Upper lobe of left lung (tissue), 6 donors: ENCODE data around the gene NCKIPSD. TPM values are rescaled to one million over a fixed set of nuclear protein-coding genes. Genes with fewer than 3 reads are reported as not detected.
A peak's percentile ranks its signal among the peaks of the same experiment; 100 is the strongest.
"Not testable (repeated sequence)": the region's sequence is repeated elsewhere in the genome, so short reads cannot be mapped to it uniquely, and the experiment has no call there.

ENCODE experiments used
- ATAC-seq, 2 donors: fragments of 200-7000 bp; cut with Tn5 transposase; one replicate each; pipeline ENCODE4 v1.9.1; 2022; ENCODE audit warnings: mild to moderate bottlenecking in 2 of 2, moderate library complexity in 2 of 2; ENCODE audit not compliant: low FRiP score in 2 of 2
- DNase-seq, 2 donors: peaks; one replicate each; pipeline ENCODE4 v3.0.0-alpha.2; 2019 to 2020
- H3K27ac ChIP-seq, 4 donors: fragments of 200-600 bp; sonication (generic); one replicate each; pipeline ENCODE4 v1.5.1; 2016 to 2019
- H3K27me3 ChIP-seq, 4 donors: fragments of 200-600 bp; sonication (generic); one replicate each; pipeline ENCODE4 v1.5.1; 2017 to 2019
- H3K36me3 ChIP-seq, 4 donors: fragments of 200-600 bp; sonication (generic); one replicate each; pipeline ENCODE4 v1.5.1; 2016 to 2019
- H3K4me1 ChIP-seq, 4 donors: fragments of 200-600 bp; sonication (generic); one replicate each; pipeline ENCODE4 v1.5.1; 2018 to 2019
- H3K4me3 ChIP-seq, 4 donors: fragments of 200-600 bp; sonication (generic); one replicate each; pipeline ENCODE4 v1.5.1; 2017 to 2019; ENCODE audit warnings: mild to moderate bottlenecking in 2 of 4, moderate library complexity in 1 of 4
- H3K9me3 ChIP-seq, 4 donors: fragments of 200-600 bp; sonication (generic); one replicate each; pipeline ENCODE4 v1.5.1; 2018 to 2019
- CTCF ChIP-seq, 6 experiments: fragments of 450-650 bp in 4 of 6; fragments of 200-600 bp in 2 of 6; sonication (generic) in 2 of 6; IDR thresholded peaks; one replicate each; pipeline ENCODE4 v1.5.1; 2016 to 2019; ENCODE audit warnings: antibody characterized with exemption in 6 of 6
- EP300 ChIP-seq, 4 donors: sonication (generic); formaldehyde crosslinking; IDR thresholded peaks; one replicate each; pipeline ENCODE4 v1.5.1; 2017; ENCODE audit warnings: antibody characterized with exemption in 4 of 4, control low read depth in 2 of 4
- POLR2A ChIP-seq, 4 donors: fragments of 450-650 bp; IDR thresholded peaks; one replicate each; pipeline ENCODE4 v1.5.1; 2016 to 2017; ENCODE audit warnings: antibody characterized with exemption in 4 of 4, mild to moderate bottlenecking in 2 of 4
- POLR2AphosphoS5 ChIP-seq, 2 donors: sonication (generic); formaldehyde crosslinking; IDR thresholded peaks; one replicate each; pipeline ENCODE4 v1.5.1; 2017; ENCODE audit warnings: antibody characterized with exemption in 2 of 2
- WGBS, 2 donors: methylation state at CpG; one replicate each; pipeline ENCODE4 v1.1.5; 2017 to 2018; 5-methylcytosine and 5-hydroxymethylcytosine counted together
- total RNA-seq, 6 donors: library from RNA; depleted of rRNA in 4 of 6; stranded (reverse); fragments of >200 nt in 4 of 6; gene quantifications; one replicate each; pipeline versions ENCODE4 v1.1.0 to v1.2.1, GENCODE V29; 2016 to 2021
- donor health status: DM: no; HTN: no; CAD: no; lungs with moderate emphysema.
- donor health status: DM: no; HTN: yes; CAD: no; lungs with severe emphysema.

The NCKIPSD gene
- total RNA-seq, 6 donors from 2014 or later = 17.8 to 55.5 (median 21.8) TPM

DNA sequence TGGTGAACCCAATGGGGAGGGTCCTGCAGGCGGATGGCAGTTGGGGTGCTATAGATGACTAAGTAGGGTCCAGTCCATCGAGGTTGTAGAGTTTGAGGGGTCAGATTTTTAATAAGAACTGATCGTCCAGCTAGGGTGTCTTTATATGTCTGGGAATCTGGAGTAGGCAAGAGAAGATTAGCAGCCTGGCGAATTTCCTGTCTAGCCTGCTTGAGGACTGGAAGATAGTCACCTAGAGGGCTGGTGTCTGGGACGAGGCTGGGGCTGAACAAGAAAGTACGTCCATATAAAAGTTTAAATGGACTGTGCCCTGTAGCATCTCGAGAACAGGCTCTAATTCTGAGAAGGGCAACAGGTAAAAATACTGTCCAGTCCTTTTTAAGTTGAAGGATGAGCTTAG lies 38.0 kb upstream of the NCKIPSD start:
- Histone ChIP-seq H3K4me3 (no peak overlapping the region), H3K27ac (no peak overlapping the region), H3K27me3 (no peaks in the 10 kb centered on the region), H3K36me3 (no peaks in the 10 kb centered on the region), H3K9me3 (no peaks in the 10 kb centered on the region), H3K4me1 (peaks cover 0 to 3% (median 0%) of the 10 kb centered on the region in 4 donors)
- ATAC-seq = no peak
- TF ChIP-seq CTCF (IDR thresholded peaks at IDR 0.05) (no peak), POLR2AphosphoS5 (IDR thresholded peaks at IDR 0.05) (no peak), POLR2A (IDR thresholded peaks at IDR 0.05) (no peak), EP300 (IDR thresholded peaks at IDR 0.05) (no peak)
- 88 to 93% methylated on average over 7 of the region's 7 CpGs for WGBS, 2 donors
- DNase-seq = no peak

DNA sequence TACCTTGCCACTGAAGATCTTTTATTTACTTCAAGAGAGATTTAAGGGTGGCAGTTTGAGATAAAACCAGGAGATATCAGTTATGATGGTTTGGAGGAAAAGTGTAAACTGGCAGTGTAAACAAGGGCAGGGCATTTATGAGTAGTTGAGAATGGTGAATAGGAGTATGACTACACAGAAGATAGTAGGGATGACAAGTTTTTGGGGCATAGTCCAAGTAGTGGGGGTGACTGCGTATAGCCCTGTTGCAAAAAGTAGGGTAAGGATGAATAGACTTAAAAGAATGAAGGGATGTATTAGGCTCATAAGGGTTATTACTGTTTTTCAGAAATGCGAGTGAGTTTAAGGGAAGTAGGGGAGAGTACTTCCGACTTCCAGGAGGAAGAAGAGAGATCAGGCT lies 37.6 kb upstream of the NCKIPSD start:
- not testable (repeated sequence) for H3K4me1 ChIP-seq, H3K9me3 ChIP-seq, H3K36me3 ChIP-seq, H3K27me3 ChIP-seq, H3K4me3 ChIP-seq, DNase-seq, ATAC-seq, H3K27ac ChIP-seq
- WGBS, 2 donors = 78 to 83% methylated on average over 3 of the region's 3 CpGs

GRCh38 chr3:48716982-48717746 lies 31.4 kb upstream of the NCKIPSD start, which contains the start of gene IP6K2:
TSS of gene IP6K2 (minus strand) at chr3:48717221. CDS start at chr3:48695291, 21,930 bp downstream.
- WGBS, 2 donors = 3 to 5% methylated on average over 18 to 38 of the region's 38 CpGs
- peak within 1 kb of the TSS; percentile 63 to 90 (median 82) for H3K4me3 ChIP-seq
- peak; percentile 99 to 100 for ATAC-seq
- DNase-seq = peak; percentile 98 to 99
- H3K4me1 ChIP-seq = peaks cover 30 to 44% (median 35%) of the 10 kb centered on the region in 4 donors
- peaks cover 0 to 27% (median 9%) of the 10 kb centered on the region in 4 donors for H3K36me3 ChIP-seq
- no peaks in the 10 kb centered on the region for H3K9me3 ChIP-seq
- TF ChIP-seq POLR2A (IDR thresholded peaks at IDR 0.05) (peak; percentile 31 to 88 (median 73)), POLR2AphosphoS5 (IDR thresholded peaks at IDR 0.05) (peak; percentile 84 to 89), CTCF (IDR thresholded peaks at IDR 0.05) (no peak)
- H3K27ac ChIP-seq = peak within 1 kb of the TSS; percentile 88 to 93 (median 90)
- no peaks in the 10 kb centered on the region for H3K27me3 ChIP-seq

GRCh38 chr3:48716508-48716981 lies 30.8 kb upstream of the NCKIPSD start:
- Histone ChIP-seq H3K4me3 (peak overlapping the region; percentile 63 to 90 (median 82)), H3K9me3 (no peaks in the 10 kb centered on the region), H3K36me3 (peaks cover 0 to 32% (median 10%) of the 10 kb centered on the region in 4 donors), H3K27me3 (no peaks in the 10 kb centered on the region), H3K27ac (peak overlapping the region; percentile 88 to 93 (median 90)), H3K4me1 (peaks cover 32 to 50% (median 42%) of the 10 kb centered on the region in 4 donors)
- WGBS, 2 donors = 0% methylated on average over 15 to 16 of the region's 16 CpGs
- ATAC-seq (peak in 1 of 2 donors; percentile 14), DNase-seq (no peak)
- TF ChIP-seq CTCF (IDR thresholded peaks at IDR 0.05) (no peak), POLR2A (IDR thresholded peaks at IDR 0.05) (no peak), EP300 (IDR thresholded peaks at IDR 0.05) (no peak), POLR2AphosphoS5 (IDR thresholded peaks at IDR 0.05) (no peak)

DNA sequence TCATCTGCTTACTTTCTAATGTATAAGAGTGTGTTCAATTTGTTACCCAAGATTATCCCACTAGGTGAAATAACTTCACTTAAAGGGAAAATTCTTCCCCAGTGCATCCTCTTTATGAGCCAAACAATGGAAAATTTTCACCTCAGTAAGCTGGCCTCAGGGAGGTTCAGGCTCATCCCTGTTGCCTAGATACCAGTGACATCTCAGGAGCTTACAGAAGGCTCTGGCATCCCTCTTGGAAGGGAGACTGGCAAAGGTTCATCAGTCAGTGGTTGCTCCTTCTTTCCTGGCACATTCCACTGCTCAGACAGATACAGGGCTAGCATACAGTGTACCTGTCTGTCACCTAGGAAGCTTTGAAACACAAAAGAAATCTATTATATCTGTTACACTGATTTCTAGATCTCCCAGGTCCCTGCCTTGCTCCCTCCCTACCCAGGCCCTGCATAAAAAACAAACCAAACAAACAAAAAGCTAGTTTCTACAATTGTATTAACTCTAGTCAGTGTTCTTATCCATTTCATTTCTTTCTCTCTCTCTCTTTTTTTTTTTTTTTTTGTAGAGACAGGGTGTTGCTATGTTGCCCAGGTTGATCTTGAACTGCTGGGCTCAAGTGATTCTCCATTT lies 29.6 kb upstream of the NCKIPSD start:
- no peaks in the 10 kb centered on the region for H3K27me3 ChIP-seq
- H3K36me3 ChIP-seq = peaks cover 0 to 44% (median 18%) of the 10 kb centered on the region in 4 donors
- DNase-seq (no peak), ATAC-seq (no peak)
- H3K9me3 ChIP-seq = no peaks in the 10 kb centered on the region
- H3K4me3 ChIP-seq = peak overlapping the region in 2 of 4 donors; percentile 89 to 90
- TF ChIP-seq POLR2AphosphoS5 (IDR thresholded peaks at IDR 0.05) (no peak), EP300 (IDR thresholded peaks at IDR 0.05) (no peak), CTCF (IDR thresholded peaks at IDR 0.05) (no peak), POLR2A (IDR thresholded peaks at IDR 0.05) (no peak)
- H3K4me1 ChIP-seq = peaks cover 32 to 57% (median 45%) of the 10 kb centered on the region in 4 donors
- no peak overlapping the region for H3K27ac ChIP-seq
